HG03039 (cell line): Measurements from ENCODE around the gene SLC6A3.

Experiments used
- ATAC-seq: cut with Tn5 transposase; IDR thresholded peaks from one replicate; pipeline ENCODE4 v1.9.1; 2021; ENCODE audit warnings: mild to moderate bottlenecking, moderate library complexity; ENCODE audit not compliant: unreplicated experiment

Gene SLC6A3

GRCh38 chr5:1409381-1410110 lies 35.7 kb downstream of the SLC6A3 start:
- no peak for ATAC-seq

GRCh38 chr5:1406681-1407640 lies 38.3 kb downstream of the SLC6A3 start:
- no peak for ATAC-seq

- no peak for ATAC-seq
Observed at GRCh38 chr5:1405539-1406530, 39.4 kb downstream of the SLC6A3 start.

GRCh38 chr5:1405121-1405520 lies 40.1 kb downstream of the SLC6A3 start:
- ATAC-seq: no peak

- no peak for ATAC-seq
Observed at GRCh38 chr5:1404062-1404461, 41.2 kb downstream of the SLC6A3 start.

- no peak for ATAC-seq
Observed at GRCh38 chr5:1402611-1403255, 42.5 kb downstream of the SLC6A3 start.

- ATAC-seq: no peak
Observed at GRCh38 chr5:1401536-1402138, 43.6 kb downstream of the SLC6A3 start.

GRCh38 chr5:1400936-1401335 lies 44.3 kb downstream of the SLC6A3 start:
- no peak for ATAC-seq

GRCh38 chr5:1400211-1400855 lies 44.9 kb downstream of the SLC6A3 start:
- no peak for ATAC-seq

GRCh38 chr5:1399737-1400136 lies 45.5 kb downstream of the SLC6A3 start:
- ATAC-seq: no peak

GRCh38 chr5:1396293-1396816 lies 48.9 kb downstream of the SLC6A3 start:
- no peak for ATAC-seq

GRCh38 chr5:1394881-1395860 lies 50.1 kb downstream of the SLC6A3 start:
- no peak for ATAC-seq

- no peak for ATAC-seq
Observed at GRCh38 chr5:1393571-1394501, 51.4 kb downstream of the SLC6A3 start.

- ATAC-seq: no peak
Observed at GRCh38 chr5:1392801-1393565, 52.3 kb downstream of the SLC6A3 start.

- no peak for ATAC-seq
Observed at GRCh38 chr5:1392261-1392660, 53.0 kb downstream of the SLC6A3 start.

- no peak for ATAC-seq
Observed at GRCh38 chr5:1391691-1392090, 53.5 kb downstream of the SLC6A3 start.
